HG02678 (cell line): ENCODE results near the gene ACOX3.
"Not testable (repeated sequence)": the region's sequence is repeated elsewhere in the genome, so short reads cannot be mapped to it uniquely, and the experiment has no call there.

Experiments
- ATAC-seq: cut with Tn5 transposase; IDR thresholded peaks from one replicate; pipeline ENCODE4 v1.9.1; 2021; ENCODE audit warnings: mild to moderate bottlenecking, moderate library complexity; ENCODE audit not compliant: unreplicated experiment

The ACOX3 gene

DNA sequence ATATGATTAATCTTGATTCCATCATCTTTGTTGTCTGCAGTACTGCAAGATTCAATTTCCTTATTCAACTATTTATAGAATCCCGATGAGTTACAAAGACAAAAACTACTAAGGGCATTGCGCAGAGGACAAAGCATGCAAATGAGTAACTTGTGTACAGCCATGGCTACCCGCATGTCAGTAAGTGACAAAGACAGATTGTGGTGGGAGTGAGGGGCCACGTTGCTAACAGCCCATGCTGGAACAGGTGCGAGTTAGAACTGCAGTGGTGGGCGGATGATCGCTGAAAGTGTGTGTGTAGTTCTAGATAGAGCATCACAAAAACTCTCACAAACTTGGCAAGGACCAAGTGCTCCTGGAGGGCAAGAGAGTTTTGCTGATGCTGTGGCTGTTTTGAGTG lies 49.5 kb downstream of the ACOX3 start:
- ATAC-seq, result no peak

DNA sequence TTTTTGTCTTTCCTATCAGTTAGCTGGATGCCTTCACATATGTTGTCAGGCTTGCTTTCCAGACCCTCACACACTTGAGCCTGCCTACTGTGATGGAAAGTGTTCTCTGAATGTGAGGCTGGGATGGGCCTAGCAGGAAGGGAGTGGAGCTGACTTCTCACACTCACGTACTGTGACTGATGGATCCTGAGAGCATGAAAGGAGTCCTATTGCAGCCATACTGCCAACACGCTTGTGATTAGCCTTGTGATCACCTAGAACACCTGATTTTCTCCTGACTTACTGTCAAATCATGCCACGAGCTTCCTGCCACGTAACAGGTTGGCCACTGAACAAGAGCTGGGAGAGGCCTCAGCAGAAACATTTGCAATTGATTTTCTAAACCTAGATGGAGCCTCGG lies 49.9 kb downstream of the ACOX3 start:
- no peak for ATAC-seq

DNA sequence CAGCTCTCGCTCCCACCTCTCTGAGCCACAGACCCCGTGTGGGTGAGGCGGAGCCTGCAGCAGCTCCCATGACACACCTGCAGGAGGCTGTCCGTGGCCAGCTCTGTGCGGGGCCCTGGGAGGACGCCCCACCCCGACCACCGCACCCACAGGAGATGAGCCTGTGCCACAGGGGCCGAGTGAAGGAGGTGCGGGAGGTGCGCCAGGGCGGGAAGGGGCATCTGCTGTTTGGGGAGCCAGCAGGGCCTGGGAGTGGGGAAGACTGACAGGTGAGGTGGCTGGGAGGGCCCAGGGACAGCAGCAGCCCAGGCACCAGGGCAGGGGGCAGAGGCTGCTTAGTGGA lies 52.0 kb downstream of the ACOX3 start:
- no peak for ATAC-seq

DNA sequence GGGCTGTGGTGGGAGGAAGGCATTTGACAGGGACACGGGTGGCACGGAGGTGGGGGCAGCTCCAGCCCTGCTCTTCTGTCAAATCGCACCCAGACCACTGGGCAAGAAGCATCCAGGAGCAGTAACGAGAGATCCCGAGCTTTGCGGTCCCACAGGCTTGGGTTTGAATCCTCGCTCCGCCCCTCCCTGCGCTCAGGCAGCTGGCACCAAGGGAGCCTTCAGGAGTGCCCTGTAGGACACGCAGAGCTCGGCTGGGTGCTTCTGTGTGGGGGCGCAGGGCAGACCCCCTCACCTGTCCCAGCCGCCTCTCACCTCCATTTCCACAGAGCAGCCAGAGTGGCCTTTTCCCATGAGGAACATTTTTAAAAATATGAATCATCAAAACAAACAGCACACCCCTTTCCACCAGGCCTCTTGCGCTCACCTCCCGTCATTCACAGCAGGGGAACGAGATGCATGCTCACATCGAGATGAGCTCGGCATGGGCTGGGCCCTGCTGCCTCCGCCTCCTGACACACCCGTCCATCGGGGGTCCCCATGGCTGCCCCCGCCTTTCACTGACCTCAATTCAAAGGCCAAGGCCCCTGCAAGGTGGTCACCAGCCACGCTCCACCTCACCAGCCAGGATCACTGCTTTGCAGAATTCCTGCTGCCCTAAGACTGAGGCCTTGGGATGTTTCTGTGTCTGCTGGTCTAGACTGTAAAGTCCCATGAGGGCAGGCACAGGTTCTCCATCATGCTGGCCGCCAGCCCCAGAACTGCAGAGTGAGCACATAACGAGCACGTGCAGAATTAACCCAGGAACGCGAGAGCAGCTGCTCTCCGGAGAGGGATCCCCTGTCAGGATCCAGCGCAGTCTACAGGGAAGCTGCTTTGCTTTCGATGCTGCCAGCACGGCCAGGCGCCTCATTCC lies 52.7 kb downstream of the ACOX3 start:
- ATAC-seq, result no peak

DNA sequence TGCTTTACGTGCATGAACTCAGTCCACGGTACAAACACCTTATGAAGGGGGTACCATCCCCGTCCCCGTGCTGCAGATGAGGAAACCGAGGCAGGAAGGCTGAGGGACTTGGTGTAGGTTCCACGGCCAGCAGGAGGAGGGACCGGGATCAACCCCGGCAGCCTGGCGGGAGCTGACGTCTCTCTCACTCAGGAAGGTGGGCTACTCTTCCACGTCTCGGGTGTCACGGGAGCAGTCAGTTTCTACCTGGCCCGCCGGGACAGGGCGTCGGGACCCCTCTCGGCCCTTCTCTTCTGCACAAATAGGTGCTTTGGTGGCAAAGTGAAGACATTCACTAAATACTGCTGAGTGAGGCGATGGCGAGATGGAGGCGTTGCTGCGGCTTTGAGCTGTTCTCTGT lies 53.3 kb downstream of the ACOX3 start:
- ATAC-seq, result no peak

DNA sequence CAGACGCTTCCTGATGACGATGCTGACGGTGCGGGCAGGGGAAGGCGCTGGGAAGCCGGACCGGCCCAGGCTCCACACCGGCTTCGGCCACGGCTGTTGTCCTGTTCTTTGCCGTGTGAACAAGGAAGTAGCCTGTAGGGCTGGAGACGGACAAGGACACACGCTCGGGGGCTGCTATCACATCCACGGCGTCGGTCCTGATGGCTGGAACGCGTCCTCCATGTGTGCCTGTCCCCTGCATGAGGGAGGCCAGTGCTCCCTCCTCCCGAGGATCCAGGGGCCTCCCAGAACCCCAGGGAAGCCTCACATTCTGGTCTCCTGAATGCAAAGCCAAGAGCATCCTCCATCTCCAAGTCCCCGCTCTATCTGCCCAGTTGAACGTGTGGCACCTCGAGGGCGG lies 53.8 kb downstream of the ACOX3 start:
- ATAC-seq, result no peak

DNA sequence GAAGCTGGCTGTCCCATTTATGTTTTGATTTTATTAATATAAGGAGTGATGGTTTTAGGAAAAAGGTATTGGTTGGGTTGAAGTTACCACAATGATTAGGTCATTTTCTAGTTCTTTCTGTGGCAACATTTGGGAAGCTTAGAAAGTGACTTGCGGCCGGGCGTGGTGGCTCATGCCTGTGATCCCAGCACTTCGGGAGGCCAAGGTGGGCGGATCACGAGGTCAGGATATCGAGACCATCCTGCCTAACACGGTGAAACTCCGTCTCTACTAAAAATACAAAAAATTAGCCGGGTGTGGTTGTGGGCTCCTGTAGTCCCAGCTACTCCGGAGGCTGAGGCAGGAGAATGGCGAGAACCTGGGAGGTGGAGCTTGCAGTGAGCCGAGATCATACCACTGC lies 54.4 kb downstream of the ACOX3 start:
- ATAC-seq, result not testable (repeated sequence)

DNA sequence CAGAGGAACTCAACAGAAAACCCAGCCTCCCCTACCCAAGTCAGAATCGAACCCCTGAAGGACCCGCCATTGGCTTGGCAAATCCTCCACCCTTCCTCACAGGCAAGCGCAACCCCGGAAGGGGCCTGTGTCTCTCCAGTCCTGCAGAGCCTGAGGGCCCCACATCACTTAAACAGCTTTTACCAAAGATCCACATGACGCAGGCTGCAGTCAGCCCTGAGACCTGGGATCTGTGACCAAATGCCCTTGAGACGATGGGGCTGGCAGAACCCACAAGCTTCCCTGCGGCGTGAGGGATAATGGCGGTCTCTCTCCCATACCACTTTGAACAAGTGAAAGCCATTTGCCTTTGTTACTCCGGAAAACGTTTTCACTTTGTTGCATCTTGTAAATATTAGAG lies 54.9 kb downstream of the ACOX3 start:
- no peak for ATAC-seq

DNA sequence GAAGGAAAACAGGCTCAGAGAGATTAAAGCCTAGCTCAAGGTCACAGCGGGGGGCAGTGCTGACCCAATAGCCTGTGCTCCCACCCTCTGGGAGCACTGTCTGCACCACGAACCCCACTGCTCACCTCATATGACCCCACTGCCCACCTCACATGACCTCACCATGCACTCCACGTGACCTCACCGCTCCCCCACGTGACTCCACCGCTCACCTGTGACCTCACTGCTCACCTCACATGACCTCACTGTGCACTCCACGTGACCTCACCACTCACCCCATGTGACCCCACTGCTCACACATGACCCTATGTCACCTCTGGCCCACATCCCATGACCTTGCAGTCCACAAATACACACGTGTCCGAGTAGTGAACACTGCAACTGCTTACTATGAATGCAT lies 55.4 kb downstream of the ACOX3 start:
- ATAC-seq, result no peak

DNA sequence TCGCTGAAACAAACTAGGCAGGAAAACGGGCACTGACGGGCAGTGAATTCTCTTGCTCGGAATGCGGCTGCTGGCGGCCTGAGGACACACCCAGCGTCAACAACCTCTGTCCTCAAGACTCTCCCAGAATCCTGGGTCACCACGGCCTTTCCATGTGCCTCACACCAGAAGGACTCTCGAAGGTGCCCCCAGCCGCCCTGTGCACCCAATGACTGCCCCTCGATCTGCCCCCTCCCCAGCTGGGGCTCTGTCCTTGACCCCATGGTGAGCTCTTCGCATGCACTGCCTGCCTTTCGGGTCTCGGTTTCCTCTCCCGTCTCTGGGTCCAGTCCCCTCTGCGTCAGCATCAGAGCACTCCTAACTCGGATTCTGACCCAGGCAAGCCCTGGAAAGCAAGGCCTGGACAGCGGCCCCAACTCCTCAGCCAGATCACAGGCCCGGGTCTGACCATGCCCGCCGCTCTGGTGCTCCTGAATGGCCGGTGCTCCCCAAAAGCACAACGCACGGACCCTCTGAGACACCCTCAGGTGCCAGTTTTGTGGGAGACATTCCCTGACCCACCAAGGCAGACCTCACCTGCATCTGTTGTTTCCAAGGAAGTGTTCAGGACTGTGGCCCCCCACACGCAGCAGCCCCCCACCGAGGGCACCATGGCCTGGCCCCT lies 56.0 kb downstream of the ACOX3 start:
- no peak for ATAC-seq

DNA sequence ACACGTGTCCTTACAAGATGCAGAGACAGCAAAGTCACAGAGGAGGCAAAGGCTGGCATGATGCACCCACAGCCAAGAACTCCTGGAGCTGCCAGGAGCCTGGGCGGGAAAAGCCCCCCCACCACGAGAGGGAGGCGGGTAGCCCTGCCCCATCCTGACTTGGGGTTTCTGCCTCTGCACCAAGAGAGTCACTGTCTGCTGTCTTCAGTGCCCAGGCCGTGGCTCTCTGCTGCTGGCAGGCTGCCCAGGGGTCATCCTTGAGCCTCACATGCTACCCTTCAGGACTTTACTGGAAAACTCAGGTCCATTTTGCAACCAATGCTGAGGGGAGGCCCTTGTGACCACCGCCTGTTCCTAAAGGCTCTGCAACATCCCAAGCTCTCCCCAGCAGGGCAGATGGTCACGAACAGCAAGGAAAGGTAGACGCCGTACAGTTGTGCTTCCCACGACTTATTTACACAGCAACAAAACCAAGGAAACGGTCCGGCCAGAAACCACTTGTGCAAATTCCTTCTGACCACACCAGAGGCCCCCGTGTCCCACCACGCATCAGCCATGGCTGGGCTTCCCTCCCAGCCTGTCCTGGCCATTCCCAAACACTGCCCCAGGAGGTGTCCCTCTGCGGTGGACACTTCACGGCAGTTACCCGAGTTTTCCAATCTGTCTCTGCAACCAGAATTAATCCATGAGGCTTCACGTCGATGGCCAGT lies 56.9 kb downstream of the ACOX3 start:
- no peak for ATAC-seq

DNA sequence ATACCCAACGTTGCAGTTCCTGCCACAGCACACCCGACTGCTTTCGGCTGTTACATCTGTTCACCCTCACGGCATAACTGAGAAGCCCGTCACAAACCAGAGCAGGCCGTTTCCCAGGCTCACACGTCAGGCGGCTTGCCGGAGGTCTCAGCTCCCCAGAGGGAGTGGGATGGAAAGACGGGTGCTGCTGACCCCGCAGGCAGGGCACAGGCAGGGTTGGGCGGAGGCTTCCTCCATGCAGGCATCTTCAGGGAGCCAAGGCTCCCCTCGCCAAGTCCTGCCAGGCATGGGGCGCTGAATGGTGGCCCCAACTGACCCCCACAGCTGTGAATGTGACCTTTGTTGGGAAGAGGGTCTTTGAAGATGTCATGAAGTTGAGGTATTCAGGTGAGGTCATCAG lies 57.5 kb downstream of the ACOX3 start:
- ATAC-seq, result no peak

DNA sequence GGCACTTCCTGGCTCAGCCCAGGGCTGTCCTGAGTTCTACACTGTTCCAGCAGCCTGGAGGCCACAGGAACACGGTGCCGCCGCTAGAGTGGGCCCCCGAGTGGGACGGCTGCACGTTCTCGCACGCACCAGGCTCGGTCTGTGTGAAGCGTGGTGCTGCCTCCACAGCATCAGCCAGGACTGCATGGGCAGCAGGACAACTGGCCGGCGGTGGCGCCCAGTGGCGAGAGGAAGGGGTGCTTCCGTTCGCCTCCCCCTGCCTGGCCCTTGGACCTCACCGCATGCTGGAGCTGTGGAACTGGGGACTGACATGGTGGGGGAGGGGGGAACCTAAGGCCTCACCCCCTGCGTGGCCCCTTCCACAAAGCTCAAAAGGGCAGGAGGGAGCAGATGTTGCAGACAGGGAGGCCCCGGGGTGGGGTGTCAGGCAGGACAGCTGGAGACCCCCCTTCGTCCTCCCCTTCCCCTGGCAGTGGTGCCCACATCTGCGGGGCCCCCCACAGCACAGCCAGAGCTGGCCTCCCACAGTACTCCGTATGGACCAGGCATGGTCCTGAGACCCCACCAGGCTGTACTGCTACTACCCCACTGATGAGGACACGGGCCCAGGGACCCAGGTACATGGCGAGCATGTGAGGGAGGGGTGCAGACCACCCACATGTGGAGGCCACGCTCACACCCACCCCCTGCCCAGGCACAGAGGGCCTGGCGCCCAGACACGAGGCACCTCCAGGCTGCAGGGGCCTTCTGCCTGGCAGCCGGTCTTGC lies 58.5 kb downstream of the ACOX3 start:
- ATAC-seq, result no peak

DNA sequence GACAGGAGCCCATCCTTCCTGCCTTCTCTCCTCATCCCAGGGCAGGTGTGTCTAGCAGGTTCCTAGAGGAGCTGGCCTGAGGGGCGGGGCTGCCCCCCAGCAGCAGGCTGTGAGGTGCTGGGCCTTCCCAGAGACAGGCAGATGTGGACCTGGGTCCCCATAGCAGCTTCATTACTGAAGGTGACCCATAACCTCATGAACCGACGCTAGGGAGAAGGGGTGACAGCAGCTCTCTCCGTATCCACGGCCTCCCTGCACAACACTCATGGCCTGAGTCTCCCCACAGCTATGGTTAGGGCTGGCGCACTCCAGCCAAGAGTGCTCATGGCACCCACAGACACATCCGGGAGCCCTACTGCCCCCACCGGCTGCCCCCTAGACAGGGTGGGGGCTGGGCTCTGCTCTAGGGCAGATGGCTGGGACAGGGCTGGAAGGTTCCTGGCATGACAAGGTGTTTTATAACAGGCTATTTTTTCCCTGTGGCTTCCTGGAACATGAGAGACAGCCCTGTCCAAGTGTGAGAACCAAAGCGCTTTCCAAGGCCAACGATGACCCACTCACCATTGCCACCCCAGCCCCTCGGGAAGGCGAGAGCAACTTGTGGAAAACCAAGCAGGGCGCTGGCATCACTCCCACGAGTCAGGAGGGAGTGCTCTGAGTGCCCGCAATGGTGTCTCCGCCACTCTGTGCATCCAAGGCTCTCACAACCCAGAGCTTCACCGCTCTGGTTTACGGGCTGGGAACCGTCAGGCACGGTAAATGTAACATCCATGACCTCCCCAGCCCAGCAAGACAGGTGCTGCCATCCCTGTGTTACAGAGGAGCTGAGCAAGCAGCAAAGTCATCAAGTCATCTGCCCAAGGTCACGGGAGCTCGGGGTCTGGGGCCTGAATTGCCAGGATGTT lies 59.8 kb downstream of the ACOX3 start:
- no peak for ATAC-seq

DNA sequence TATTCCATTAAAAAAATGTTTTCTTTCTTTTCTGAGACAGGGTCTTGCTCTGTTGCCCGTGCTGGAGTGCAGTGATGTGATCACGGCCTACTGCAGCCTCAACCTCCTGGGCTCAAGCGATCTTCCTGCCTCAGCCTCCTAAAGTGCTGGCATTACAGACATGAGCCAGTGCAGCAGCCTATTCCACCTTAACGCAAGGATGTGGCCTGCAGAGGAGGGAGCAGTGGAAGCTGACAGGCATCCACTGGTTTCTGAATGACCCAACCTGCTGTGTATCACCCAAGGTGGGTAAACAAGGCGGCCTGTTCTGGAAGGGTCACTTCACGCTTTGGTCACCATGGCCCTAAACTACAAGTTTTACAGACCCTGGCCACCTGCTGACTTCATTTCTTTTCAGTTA lies 60.8 kb downstream of the ACOX3 start:
- no peak for ATAC-seq

DNA sequence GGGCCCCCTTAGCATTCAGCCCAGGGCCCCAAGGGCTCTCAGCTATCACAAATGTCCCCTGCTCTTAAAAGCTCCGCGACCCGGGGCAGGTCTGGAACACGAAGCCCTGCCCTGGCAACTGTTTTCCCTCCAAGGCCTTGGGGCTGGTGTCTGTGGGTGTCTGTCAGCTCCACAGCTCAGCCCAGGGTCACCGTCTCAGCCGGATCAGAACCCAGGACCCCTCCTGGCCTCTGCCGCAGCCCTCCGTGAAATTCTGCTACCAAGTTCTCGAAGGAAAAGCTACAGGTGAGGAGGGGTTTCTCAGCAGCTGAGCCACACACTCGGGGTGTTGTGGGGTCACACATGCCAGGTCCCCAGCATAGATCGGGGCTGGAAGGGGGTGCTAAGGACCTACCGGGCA lies 61.2 kb downstream of the ACOX3 start:
- ATAC-seq, result no peak

DNA sequence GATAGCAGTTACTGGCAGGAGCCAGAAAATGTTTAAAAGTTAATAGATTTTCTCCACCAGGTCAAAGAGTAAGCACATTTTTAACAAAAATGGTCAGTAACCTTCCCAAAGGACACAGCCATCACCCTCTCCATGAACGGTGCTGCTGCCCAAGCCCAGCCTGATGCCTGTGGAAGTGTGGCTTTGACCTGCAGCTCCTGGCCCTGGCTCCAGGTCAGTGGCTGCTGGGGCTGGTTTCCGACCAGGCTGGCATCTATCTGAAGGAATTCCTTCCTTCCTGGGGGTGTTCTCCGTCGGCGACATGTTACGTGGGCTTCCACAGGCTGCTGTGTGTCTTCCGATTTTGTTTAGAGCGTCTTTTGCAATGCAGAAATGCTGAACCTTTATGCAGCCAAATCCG lies 61.7 kb downstream of the ACOX3 start:
- ATAC-seq, result no peak

DNA sequence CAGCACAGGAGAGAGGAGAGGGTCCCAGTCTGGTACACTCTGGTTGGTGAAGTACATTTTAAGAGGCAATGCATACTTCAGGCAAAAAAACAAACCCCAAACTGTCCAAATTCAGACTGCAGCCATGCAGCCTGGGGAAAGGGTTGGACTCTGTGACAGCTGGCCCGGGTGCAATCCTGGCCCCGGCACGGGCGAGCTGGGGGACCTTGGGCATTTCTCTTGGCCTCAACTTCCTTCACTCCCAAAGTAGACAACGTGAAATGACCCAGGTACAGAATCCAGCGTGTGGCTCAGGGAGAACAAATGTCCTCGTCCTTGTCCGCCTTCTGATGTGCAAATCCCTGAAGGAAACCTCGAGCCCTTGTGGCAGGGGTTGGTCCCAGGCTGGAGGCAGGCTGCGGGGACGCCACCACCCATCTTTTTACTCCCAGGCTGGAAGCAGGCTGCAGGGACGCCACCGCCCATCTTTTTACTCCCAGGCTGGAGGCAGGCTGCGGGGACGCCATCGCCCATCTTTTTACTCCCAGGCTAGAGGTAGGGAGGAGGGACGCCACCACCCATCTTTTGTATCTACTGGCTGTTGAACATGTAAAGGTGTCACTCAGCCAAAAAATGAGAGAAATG lies 62.3 kb downstream of the ACOX3 start:
- ATAC-seq, result no peak
